Epithelial cell of proximal tubule (primary cell): ENCODE measurements around the gene GEMIN7. TPM values are rescaled to one million over a fixed set of nuclear protein-coding genes. Genes with fewer than 3 reads are reported as not detected.
A peak's percentile ranks its signal among the peaks of the same experiment; 100 is the strongest.

Experiments
- DNase-seq: peaks from one replicate; pipeline ENCODE4 v3.0.0-alpha.2; 2011; ENCODE audit warnings: low read depth
- H3K4me3 ChIP-seq: 2 replicates; pipeline ENCODE4 v1.5.1; 2011; ENCODE audit warnings: low read depth, mild to moderate bottlenecking, low read length
- total RNA-seq: library from RNA; depleted of rRNA; stranded (reverse); fragments of >200 nt; gene quantifications from 2 replicates; pipeline ENCODE4 v1.2.3, GENCODE V29; 2015
- TF ChIP-seq, protein P1 (sequence below): conservative IDR thresholded peaks from 2 replicates; pipeline ENCODE4 v1.5.1; 2012; ENCODE audit warnings: low read depth, mild to moderate bottlenecking, low read length

The GEMIN7 gene
- total RNA-seq, 1 donor from 2014 or later, result 38.2 TPM

DNA sequence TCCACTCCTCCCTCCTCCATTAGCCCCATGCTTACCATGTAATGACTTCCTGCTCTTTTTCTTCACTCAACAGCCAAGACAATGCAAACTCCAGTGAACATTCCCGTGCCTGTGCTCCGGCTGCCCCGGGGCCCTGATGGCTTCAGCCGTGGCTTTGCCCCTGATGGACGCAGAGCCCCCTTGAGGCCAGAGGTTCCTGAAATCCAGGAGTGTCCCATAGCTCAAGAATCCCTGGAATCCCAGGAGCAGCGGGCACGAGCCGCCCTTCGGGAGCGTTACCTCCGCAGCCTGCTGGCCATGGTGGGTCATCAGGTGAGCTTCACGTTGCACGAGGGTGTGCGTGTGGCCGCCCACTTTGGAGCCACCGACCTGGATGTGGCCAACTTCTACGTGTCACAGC, 11.0 kb downstream of the GEMIN7 start:
- H3K4me3 ChIP-seq, result no peak overlapping the region
- DNase-seq, result no peak
- TF ChIP-seq, protein P1, sequence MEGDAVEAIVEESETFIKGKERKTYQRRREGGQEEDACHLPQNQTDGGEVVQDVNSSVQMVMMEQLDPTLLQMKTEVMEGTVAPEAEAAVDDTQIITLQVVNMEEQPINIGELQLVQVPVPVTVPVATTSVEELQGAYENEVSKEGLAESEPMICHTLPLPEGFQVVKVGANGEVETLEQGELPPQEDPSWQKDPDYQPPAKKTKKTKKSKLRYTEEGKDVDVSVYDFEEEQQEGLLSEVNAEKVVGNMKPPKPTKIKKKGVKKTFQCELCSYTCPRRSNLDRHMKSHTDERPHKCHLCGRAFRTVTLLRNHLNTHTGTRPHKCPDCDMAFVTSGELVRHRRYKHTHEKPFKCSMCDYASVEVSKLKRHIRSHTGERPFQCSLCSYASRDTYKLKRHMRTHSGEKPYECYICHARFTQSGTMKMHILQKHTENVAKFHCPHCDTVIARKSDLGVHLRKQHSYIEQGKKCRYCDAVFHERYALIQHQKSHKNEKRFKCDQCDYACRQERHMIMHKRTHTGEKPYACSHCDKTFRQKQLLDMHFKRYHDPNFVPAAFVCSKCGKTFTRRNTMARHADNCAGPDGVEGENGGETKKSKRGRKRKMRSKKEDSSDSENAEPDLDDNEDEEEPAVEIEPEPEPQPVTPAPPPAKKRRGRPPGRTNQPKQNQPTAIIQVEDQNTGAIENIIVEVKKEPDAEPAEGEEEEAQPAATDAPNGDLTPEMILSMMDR, result no peak

DNA sequence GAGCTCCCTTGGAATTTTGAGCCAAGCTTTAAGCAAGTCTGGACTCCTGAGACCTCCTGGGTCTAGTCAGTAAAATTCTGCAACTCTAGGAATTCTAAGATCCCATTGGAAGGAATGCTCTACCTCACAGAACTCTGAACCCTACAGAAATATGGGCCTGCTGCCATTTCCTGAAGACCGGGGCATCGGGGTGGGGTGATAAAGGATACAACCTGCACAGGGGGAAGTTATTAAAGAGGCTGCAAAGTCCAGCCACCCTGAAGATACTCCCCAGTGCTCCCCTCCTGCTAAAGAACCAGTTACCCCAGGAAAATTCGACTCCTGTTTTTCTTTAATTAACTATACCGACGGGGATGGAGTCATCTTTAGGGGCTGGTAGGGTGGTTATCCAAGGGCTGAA, 11.5 kb downstream of the GEMIN7 start:
- no peak for DNase-seq
- TF ChIP-seq, protein P1, result no peak
- peak overlapping the region; percentile 87 for H3K4me3 ChIP-seq

DNA sequence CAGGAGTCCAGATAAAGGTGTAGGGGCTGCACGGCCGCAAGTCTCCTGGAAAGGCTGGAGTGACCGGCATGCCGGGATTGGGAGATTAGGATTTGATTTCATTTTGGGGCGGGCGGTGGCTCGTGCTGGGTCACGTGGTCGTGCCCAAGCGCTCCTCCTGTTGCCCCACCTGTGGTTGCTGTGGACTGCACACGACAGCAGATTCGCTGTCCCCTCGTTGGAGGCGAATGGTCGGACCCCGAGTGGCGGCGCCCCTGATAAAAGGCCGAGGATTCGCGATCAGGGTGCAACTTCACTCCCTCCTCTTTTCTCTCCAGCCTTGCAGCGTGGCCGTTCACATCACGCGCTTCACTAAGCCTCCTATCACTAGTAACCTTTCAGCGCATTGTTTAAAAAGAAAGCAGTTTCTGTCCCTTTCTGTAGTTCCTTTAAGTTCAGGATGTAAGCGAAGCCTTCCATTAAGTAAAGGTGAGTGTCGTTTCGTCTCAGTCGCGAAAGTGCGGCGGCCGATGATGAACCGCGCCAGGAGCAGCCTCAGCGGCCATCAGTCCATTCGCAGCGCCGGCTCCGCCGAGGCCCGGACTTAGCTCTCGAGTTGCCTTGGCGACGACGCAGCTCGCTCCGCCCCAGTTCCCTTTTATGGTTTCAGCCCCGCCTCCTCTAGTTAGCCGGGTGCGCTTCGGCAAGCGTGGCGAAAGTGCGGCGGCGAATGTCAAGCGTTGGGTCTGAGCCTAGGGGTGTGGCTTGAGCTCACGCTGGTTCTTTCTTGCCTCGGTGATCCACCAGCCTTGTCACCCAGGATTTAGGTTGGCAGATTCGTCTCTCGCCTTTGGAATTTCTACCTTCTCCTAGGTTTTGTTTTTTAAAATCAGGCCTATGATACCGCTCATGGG, 12.2 kb downstream of the GEMIN7 start:
- TF ChIP-seq, protein P1, result no peak
- H3K4me3 ChIP-seq, result peak overlapping the region; percentile 87
- peak; percentile 85 for DNase-seq

DNA sequence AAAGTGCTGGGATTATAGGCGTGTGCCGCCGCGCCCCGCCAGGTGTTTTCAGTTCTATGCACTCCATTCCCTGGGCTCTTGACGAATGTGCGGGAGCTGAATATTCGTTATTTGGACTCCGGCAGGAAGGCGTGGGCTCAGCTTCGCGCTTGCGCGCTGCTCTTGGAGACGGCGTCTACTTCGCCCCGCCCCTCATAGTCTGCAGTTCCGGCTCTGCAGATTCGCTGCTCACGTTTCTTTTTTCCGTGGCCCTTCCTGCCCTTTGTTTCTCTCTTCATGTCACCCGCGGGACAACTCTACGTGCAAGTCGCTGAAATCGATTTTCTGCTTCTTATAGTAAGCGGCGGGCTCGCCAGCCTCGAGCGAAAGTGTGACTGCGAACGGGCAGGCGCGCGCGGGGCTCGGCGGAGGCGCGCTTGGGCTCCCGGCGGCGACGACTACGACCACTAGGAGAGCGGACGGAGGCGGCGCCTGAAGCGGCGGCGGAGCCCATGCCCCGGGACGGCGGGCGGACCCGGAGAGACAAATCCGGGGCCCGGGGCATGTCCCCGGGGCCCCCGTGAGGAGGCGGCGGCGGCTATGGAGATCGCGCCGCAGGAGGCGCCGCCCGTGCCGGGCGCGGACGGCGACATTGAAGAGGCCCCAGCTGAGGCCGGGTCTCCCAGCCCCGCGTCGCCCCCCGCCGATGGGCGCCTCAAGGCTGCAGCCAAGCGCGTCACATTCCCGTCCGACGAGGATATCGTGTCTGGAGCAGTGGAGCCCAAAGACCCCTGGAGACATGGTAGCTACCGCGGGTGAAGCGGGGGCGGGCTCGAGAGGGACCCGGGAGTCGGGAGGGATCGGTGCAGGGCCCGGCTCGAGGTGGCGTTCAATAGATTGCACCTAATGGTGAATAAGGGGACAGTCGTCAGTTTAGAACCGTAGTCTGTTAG, 14.0 kb downstream of the GEMIN7 start, which contains the start of gene PPP1R37:
PPP1R37 (plus strand) TSS at position 433 of the 932 bp plus-strand sequence; CDS start at position 580, 147 bp downstream.
- H3K4me3 ChIP-seq, result peak within 1 kb of the TSS; percentile 87
- peak; percentile 90 for DNase-seq
- TF ChIP-seq, protein P1, result no peak

DNA sequence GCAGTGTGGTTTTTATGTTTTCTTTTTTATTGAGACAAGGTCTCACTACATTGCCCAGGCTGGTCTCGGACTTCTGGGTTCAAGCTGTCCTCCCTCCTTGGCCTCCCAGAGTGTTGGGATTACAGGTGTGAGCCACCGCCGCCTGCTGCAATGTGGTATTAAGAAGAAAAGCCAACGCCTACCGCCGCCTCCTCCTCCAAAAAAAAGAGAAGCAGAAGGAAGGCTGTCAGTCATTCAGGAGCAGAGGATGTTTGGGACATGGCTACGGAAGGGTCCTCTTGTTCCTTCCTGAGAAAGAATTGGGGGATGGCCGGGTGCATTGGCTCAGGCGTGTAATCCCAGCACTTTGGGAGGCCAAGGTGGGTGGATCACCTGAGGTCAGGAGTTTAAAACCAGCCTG, 15.1 kb downstream of the GEMIN7 start:
- TF ChIP-seq, protein P1, result no peak
- peak overlapping the region; percentile 87 for H3K4me3 ChIP-seq

DNA sequence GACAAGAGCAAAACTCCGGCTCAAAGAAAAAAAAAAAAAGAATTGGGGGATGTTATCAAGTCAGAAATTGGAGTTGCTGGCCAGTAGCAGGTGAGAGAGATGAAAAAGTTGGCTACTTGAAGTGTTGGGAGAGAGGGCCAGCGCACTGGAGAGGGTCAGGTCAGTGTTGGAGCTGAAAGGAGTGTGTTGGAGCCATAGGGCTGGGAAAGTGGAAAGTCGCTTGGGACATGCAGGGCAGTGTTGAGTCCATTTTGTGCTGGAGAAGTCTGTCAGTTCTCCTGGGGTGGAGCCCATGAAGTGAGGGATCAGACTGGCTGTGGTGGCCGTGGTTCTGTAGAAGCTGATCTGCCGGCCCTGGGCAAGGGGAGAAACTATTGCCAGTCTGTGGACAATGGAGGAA, 15.6 kb downstream of the GEMIN7 start:
- H3K4me3 ChIP-seq, result peak overlapping the region; percentile 87
- TF ChIP-seq, protein P1, result no peak
- no peak for DNase-seq

More for the DNA sequence above, 15.1 kb downstream of the GEMIN7 start:
- no peak for DNase-seq
